Sigmoid colon (tissue), 7 donors: ENCODE measurements around the gene HELZ. TPM values are rescaled to one million over a fixed set of nuclear protein-coding genes. Genes with fewer than 3 reads are reported as not detected.

ENCODE experiments used
- DNase-seq: peaks from one replicate; pipeline ENCODE4 v3.0.0-alpha.2; 2019
- H3K27ac ChIP-seq, 4 donors: fragments of 200-600 bp; sonication (generic); one replicate each; pipeline ENCODE4 v1.5.1; 2016 to 2019; ENCODE audit warnings: mild to moderate bottlenecking in 1 of 4
- H3K27me3 ChIP-seq, 3 donors: fragments of 200-600 bp; sonication (generic); one replicate each; pipeline ENCODE4 v1.5.1; 2019; ENCODE audit warnings: mild to moderate bottlenecking in 1 of 3
- H3K36me3 ChIP-seq, 4 donors: fragments of 200-600 bp; sonication (generic); one replicate each; pipeline ENCODE4 v1.5.1; 2016 to 2019
- H3K4me1 ChIP-seq, 4 donors: fragments of 200-600 bp; sonication (generic); one replicate each; pipeline ENCODE4 v1.5.1; 2017 to 2019
- H3K4me3 ChIP-seq, 4 donors: fragments of 200-600 bp; sonication (generic); one replicate each; pipeline ENCODE4 v1.5.1; 2017 to 2019; ENCODE audit warnings: mild to moderate bottlenecking in 2 of 4, moderate library complexity in 1 of 4
- H3K9me3 ChIP-seq, 4 donors: fragments of 200-600 bp in 3 of 4; sonication (generic) in 3 of 4; one replicate each; pipeline versions ENCODE4 v1.5.1 to v1.6.1; 2013 to 2019
- EP300 ChIP-seq, 4 donors: sonication (generic); formaldehyde crosslinking; IDR thresholded peaks; one replicate each; pipeline ENCODE4 v1.6.1; 2017; ENCODE audit warnings: antibody characterized with exemption in 4 of 4
- POLR2A ChIP-seq, 2 donors: fragments of 450-650 bp; IDR thresholded peaks; one replicate each; pipeline ENCODE4 v1.6.1; 2016; ENCODE audit warnings: antibody characterized with exemption in 2 of 2, mild to moderate bottlenecking in 2 of 2, moderate library complexity in 2 of 2
- POLR2AphosphoS5 ChIP-seq, 4 donors: sonication (generic); formaldehyde crosslinking; IDR thresholded peaks; one replicate each; pipeline ENCODE4 v1.6.1; 2017; ENCODE audit warnings: antibody characterized with exemption in 4 of 4
- WGBS, 2 donors: extraction: QIAGEN DNeasy Blood & Tissue Kit; methylation state at CpG; one replicate each; pipeline ENCODE4 v1.1.7; 2013; 5-methylcytosine and 5-hydroxymethylcytosine counted together
- intact Hi-C: fragments of 100-400 bp; cut with DNase I; formaldehyde crosslinking; loops from one replicate; pipeline ENCODE4 v1.15.1; 2023
- polyA plus RNA-seq, 3 donors: library from polyadenylated mRNA; stranded (reverse); fragments of 200-250 nt; gene quantifications; one replicate each; pipeline ENCODE4 v1.2.3, GENCODE V29; 2013
- total RNA-seq, 4 donors: library from RNA; depleted of rRNA; stranded (reverse); fragments of >200 nt; gene quantifications; one replicate each; pipeline ENCODE4 v1.1.0, GENCODE V29; 2016
- TF ChIP-seq, protein P1 (sequence below), 4 experiments: fragments of 450-650 bp in 3 of 4; fragments of 200-600 bp in 1 of 4; IDR thresholded peaks; one replicate each; pipeline ENCODE4 v1.5.1; 2016 to 2019; ENCODE audit warnings: antibody characterized with exemption in 4 of 4, mild to moderate bottlenecking in 3 of 4, moderate library complexity in 2 of 4
- donor health status: healthy with polysubstance abuse.
- donor health status: Bipolar disorder and iron deficiency.
- donor health status: healthy.

Gene HELZ
- total and polyA plus RNA-seq, 7 donors: 2.4 to 61.5 (median 31.7) TPM

DNA sequence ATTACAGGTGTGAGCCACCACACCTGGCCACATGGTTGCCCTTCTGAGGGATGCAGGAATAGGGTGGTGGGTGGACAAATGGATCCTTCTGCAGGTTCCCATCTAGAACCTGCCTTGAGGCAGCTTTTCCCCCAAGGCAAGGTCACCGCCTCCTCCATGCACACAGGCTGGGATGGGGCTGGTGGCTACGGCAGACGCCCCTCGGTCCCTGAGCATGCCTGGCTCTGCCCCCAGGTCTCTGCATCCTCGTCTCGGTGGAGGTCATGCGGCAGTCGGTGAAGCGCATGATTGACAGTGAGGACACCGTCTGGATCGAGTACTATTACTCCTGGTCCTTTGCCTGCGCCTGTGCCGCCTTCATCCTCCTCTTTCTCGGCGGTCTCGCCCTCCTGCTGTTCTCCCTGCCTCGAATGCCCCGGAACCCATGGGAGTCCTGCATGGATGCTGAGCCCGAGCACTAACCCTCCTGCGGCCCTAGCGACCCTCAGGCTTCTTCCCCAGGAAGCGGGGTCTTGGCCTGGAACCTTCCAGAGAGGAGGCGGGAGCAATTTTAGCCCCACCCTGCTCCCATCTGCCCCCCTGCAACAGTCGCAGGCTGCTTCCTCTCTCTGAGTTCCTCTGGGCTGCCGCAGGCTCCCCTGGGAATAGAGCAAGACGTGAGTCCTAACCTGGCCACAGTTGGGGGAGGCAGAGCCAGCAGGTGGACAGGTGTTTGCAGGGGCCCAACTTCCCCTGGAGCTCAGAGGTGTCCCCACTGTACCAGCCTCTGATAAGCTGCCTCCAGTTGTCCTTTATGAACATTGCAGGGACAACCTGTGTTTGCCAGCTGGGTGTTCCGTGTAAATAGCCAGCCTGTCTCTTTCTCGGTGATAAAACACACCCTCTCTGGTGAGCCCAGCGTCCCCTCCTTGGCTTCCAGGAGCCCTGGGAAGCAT is 188.9 kb downstream of the HELZ start:
- no peak for DNase-seq
- TF ChIP-seq POLR2A (IDR thresholded peaks at IDR 0.05) (no peak), POLR2AphosphoS5 (IDR thresholded peaks at IDR 0.05) (no peak), EP300 (IDR thresholded peaks at IDR 0.05) (no peak)
- TF ChIP-seq, protein P1, sequence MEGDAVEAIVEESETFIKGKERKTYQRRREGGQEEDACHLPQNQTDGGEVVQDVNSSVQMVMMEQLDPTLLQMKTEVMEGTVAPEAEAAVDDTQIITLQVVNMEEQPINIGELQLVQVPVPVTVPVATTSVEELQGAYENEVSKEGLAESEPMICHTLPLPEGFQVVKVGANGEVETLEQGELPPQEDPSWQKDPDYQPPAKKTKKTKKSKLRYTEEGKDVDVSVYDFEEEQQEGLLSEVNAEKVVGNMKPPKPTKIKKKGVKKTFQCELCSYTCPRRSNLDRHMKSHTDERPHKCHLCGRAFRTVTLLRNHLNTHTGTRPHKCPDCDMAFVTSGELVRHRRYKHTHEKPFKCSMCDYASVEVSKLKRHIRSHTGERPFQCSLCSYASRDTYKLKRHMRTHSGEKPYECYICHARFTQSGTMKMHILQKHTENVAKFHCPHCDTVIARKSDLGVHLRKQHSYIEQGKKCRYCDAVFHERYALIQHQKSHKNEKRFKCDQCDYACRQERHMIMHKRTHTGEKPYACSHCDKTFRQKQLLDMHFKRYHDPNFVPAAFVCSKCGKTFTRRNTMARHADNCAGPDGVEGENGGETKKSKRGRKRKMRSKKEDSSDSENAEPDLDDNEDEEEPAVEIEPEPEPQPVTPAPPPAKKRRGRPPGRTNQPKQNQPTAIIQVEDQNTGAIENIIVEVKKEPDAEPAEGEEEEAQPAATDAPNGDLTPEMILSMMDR (IDR thresholded peaks at IDR 0.05): no peak
- no peak overlapping the region for H3K27ac ChIP-seq
- no peaks in the 10 kb centered on the region for H3K9me3 ChIP-seq
- intact Hi-C loops: no loop called here
- H3K36me3 ChIP-seq: no peaks in the 10 kb centered on the region
- H3K27me3 ChIP-seq: no peaks in the 10 kb centered on the region
- no peaks in the 10 kb centered on the region for H3K4me1 ChIP-seq
- no peak overlapping the region for H3K4me3 ChIP-seq
- 66 to 84% methylated on average over 29 of the region's 29 CpGs for WGBS, 2 donors

DNA sequence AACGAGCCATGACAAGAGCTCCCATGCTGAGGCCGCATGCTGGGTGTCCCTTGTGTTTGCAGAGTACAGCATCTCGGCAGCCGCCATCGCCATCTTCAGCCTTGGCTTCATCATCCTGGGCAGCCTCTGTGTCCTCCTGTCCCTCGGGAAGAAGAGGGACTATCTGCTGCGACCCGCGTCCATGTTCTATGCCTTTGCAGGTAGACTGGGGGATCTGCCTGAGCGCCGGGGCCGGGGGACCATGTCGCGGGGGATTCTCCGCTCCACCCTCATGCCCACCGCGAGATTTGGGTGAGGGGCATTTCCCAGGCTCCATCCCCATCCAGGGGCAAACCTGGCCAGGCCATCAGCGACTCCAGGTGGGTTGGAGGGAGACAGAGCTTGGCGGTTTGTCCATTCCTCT is 190.0 kb downstream of the HELZ start:
- Histone ChIP-seq H3K4me3 (no peak overlapping the region), H3K27me3 (no peaks in the 10 kb centered on the region), H3K9me3 (peaks cover 0 to 3% (median 0%) of the 10 kb centered on the region in 4 donors), H3K36me3 (no peaks in the 10 kb centered on the region), H3K4me1 (no peaks in the 10 kb centered on the region), H3K27ac (no peak overlapping the region)
- TF ChIP-seq POLR2AphosphoS5 (IDR thresholded peaks at IDR 0.05): no peak
- no peak for TF ChIP-seq POLR2A (IDR thresholded peaks at IDR 0.05)
- no peak for TF ChIP-seq EP300 (IDR thresholded peaks at IDR 0.05)
- TF ChIP-seq, protein P1 (IDR thresholded peaks at IDR 0.05): no peak
- no peak for DNase-seq
- WGBS, 2 donors: 96 to 97% methylated on average over 19 of the region's 19 CpGs
- intact Hi-C loops: no loop called here

DNA sequence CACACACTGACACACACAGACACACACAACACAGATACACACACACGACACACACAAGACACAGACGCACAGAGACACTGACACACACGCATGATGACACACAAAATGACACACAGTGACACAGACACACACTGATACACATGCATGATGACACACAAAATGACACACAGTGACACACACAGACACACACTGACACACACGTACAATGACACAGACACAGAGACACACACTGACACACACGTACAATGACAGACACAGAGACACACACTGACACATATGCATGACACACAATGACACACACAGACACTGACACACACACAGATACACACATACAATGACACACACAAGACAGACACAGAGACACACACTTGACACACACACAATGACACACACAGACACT is 190.4 kb downstream of the HELZ start:
- 87 to 96% methylated on average over 5 of the region's 5 CpGs for WGBS, 2 donors
- Histone ChIP-seq H3K27me3 (no peaks in the 10 kb centered on the region), H3K27ac (no peak overlapping the region), H3K4me3 (no peak overlapping the region), H3K36me3 (no peaks in the 10 kb centered on the region), H3K9me3 (peaks cover 0 to 6% (median 2%) of the 10 kb centered on the region in 4 donors), H3K4me1 (no peaks in the 10 kb centered on the region)
- intact Hi-C loops: no loop called here
- no peak for DNase-seq
- TF ChIP-seq, protein P1 (IDR thresholded peaks at IDR 0.05): no peak
- no peak for TF ChIP-seq EP300 (IDR thresholded peaks at IDR 0.05)
- TF ChIP-seq POLR2AphosphoS5 (IDR thresholded peaks at IDR 0.05): no peak
- TF ChIP-seq POLR2A (IDR thresholded peaks at IDR 0.05): no peak

DNA sequence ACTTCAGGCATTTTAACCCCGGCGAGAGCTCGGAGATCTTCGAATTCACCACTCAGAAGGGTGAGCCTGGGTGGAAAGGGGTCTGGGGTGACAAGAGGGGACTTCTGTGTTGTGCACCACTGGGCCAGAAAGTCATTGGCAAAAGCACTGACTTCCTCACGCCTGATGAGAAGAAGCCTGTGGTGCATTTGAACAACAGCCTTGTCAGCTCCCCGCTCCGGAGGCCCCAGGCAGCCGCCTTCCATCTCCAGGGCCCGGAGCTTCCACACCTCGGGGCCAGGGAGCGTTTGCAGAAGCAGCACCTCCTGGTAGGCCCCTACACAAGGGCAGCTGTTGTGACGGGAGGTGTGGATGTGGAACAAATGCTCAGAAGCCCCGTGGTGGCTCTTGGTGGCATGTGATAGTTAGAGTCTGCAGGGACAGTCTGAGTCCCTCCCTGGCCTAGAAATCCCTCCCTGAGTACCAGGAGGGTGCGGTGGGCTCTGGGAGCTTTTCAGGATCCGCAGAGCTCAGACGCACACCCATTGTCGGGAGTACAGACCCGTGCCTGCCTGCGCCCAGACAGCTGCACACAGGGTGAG is 190.9 kb downstream of the HELZ start:
- H3K4me3 ChIP-seq: no peak overlapping the region
- no peaks in the 10 kb centered on the region for H3K4me1 ChIP-seq
- H3K36me3 ChIP-seq: no peaks in the 10 kb centered on the region
- no peak for DNase-seq
- H3K27ac ChIP-seq: no peak overlapping the region
- H3K27me3 ChIP-seq: no peaks in the 10 kb centered on the region
- H3K9me3 ChIP-seq: peaks cover 0 to 11% (median 6%) of the 10 kb centered on the region in 4 donors
- intact Hi-C loops: no loop called here
- WGBS, 2 donors: 85 to 92% methylated on average over 19 of the region's 19 CpGs
- TF ChIP-seq EP300 (IDR thresholded peaks at IDR 0.05) (no peak), POLR2A (IDR thresholded peaks at IDR 0.05) (no peak), POLR2AphosphoS5 (IDR thresholded peaks at IDR 0.05) (no peak)
- TF ChIP-seq, protein P1 (IDR thresholded peaks at IDR 0.05): no peak
